ENCODE data around the gene ZACN.

ZACN gene

DNA sequence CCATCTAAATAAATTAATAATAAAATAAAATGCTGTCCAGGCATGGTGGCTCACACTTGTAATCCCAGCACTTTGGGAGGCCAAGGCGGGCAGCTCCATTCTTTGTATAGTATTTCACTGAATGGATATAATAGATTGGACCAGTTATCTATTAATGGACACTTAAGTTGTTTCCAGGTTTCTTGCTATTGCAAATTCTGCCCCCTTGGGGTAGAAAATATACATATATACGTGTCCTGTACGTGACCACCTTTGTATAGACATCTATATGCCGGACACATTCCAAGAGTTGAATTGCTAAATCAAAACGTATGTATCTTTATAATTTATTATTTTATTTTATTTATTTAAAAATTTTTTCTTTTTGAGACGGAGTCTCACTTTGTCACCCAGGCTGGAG lies 28.5 kb downstream of the ZACN start:
- TF ChIP-seq TAF1 (IDR thresholded peaks at IDR 0.05; ENCODE audit: borderline replicate concordance, insufficient read depth, low read length) = no peak
- TF ChIP-seq, protein P1, sequence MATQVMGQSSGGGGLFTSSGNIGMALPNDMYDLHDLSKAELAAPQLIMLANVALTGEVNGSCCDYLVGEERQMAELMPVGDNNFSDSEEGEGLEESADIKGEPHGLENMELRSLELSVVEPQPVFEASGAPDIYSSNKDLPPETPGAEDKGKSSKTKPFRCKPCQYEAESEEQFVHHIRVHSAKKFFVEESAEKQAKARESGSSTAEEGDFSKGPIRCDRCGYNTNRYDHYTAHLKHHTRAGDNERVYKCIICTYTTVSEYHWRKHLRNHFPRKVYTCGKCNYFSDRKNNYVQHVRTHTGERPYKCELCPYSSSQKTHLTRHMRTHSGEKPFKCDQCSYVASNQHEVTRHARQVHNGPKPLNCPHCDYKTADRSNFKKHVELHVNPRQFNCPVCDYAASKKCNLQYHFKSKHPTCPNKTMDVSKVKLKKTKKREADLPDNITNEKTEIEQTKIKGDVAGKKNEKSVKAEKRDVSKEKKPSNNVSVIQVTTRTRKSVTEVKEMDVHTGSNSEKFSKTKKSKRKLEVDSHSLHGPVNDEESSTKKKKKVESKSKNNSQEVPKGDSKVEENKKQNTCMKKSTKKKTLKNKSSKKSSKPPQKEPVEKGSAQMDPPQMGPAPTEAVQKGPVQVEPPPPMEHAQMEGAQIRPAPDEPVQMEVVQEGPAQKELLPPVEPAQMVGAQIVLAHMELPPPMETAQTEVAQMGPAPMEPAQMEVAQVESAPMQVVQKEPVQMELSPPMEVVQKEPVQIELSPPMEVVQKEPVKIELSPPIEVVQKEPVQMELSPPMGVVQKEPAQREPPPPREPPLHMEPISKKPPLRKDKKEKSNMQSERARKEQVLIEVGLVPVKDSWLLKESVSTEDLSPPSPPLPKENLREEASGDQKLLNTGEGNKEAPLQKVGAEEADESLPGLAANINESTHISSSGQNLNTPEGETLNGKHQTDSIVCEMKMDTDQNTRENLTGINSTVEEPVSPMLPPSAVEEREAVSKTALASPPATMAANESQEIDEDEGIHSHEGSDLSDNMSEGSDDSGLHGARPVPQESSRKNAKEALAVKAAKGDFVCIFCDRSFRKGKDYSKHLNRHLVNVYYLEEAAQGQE (IDR thresholded peaks at IDR 0.05; ENCODE audit: insufficient read depth in 1 of 2, low read depth in 2 of 2, low read length in 2 of 2) = no peak
- no peak for TF ChIP-seq FOXP2 (optimal IDR thresholded peaks at IDR 0.05; ENCODE audit: borderline replicate concordance, extremely low read depth, extremely low read length, insufficient read depth)
- TF ChIP-seq POLR2AphosphoS5 (IDR thresholded peaks at IDR 0.05; ENCODE audit: low read depth, low read length) = no peak
- no peak for TF ChIP-seq SIN3A (IDR thresholded peaks at IDR 0.05; ENCODE audit: borderline replicate concordance, insufficient read depth, low read length)

DNA sequence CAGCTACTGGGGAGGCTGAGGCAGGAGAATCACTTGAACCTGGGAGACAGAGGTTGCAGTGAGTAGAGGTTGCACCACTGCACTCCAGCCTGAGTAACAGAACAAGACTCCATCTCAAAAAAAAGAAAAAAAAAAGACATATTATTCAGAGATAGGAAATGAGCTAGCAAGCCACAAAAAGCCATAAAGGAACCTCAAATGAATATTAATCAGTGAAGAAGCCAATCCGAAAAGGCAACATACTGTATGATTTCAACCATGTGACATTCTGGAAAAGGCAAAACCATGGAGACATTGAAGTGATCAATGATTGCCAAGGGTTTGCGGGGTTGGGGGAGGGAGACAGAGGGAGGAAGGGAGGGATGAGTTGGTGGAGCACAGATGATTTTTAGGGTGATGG lies 33.0 kb downstream of the ZACN start:
- TF ChIP-seq, protein P1 (IDR thresholded peaks at IDR 0.05; ENCODE audit: insufficient read depth in 1 of 2, low read depth in 2 of 2, low read length in 2 of 2) = no peak
- TF ChIP-seq TAF1 (IDR thresholded peaks at IDR 0.05; ENCODE audit: borderline replicate concordance, insufficient read depth, low read length) (no peak), SIN3A (IDR thresholded peaks at IDR 0.05; ENCODE audit: borderline replicate concordance, insufficient read depth, low read length) (no peak), POLR2AphosphoS5 (IDR thresholded peaks at IDR 0.05; ENCODE audit: low read depth, low read length) (no peak), FOXP2 (optimal IDR thresholded peaks at IDR 0.05; ENCODE audit: borderline replicate concordance, extremely low read depth, extremely low read length, insufficient read depth) (no peak)

DNA sequence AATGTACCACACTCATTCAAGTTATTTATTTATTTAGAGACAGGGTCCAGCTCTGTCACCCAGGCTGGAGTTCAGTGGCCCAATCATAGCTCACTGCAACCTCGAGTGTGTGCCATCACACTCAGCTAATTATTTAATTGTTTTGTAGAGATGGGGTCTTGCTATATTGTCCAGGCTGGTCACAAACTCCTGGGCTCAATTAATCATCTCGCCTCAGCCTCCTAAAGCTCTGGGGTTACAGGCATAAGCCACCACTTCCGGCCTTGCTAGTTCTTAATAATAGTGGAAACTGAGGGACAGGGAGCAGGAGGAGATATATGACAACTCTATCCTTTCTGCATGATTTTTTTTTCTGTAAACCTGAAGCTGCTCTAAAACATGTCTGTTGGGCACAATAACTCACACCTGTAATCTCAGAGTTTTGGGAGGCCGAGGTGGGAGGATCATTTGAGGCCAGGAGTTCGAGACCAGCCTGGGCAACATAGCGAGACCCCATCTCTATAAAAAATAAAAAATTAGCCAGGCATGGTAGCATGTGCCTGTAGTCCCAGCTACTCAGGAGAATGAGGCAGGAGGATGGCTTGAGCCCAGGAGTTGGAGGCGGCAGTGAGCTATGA lies 36.3 kb downstream of the ZACN start:
- no peak for TF ChIP-seq FOXP2 (optimal IDR thresholded peaks at IDR 0.05; ENCODE audit: borderline replicate concordance, extremely low read depth, extremely low read length, insufficient read depth)
- TF ChIP-seq SIN3A (IDR thresholded peaks at IDR 0.05; ENCODE audit: borderline replicate concordance, insufficient read depth, low read length) = no peak
- TF ChIP-seq, protein P1 (IDR thresholded peaks at IDR 0.05; ENCODE audit: insufficient read depth in 1 of 2, low read depth in 2 of 2, low read length in 2 of 2) = no peak
- TF ChIP-seq POLR2AphosphoS5 (IDR thresholded peaks at IDR 0.05; ENCODE audit: low read depth, low read length) = no peak
- no peak for TF ChIP-seq TAF1 (IDR thresholded peaks at IDR 0.05; ENCODE audit: borderline replicate concordance, insufficient read depth, low read length)

DNA sequence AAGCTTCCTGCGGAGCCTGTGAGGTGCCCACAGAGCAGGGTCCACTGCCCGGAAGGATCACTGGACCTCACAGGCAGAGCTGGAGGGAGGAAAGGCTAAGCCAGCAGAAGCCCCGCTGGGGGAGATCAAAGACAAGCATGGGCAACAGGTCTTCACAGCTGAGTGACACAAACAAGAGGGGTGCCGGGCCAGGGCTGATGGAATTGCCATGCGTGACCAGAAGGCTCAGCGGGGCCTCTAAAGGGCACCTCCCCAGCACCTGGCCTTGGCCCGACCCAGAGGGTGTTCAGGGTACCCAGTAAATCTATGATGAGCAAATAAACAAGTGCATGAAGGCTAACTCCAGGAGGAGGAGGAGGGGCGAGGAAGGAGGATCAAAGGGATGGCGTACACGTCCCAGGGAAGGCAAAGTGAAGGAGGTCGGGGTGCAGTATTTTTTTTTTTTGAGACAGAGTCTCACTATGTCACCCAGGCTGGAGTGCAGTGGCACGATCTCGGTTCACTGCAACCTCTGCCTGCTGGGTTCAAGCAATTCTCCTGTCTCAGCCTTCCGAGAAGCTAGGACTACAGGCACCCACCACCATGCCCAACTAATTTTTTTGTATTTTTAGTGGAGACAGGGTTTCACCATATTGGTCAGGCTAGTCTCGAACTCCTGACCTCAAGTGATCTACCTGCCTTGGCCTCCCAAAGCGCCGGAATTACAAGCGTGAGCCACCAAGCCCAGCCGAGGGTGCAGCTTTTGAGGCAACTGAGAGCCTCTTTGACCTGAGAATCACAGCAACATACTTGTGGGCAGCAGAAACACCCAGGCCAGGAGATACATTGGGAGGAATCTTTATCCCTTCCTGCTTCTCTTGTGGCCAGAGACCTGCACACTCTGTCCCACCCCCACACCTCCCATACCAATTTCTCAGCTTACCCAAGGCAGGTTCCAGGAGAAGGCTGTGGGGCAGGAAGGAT lies 40.7 kb downstream of the ZACN start:
- TF ChIP-seq, protein P1 (IDR thresholded peaks at IDR 0.05; ENCODE audit: insufficient read depth in 1 of 2, low read depth in 2 of 2, low read length in 2 of 2) = no peak
- no peak for TF ChIP-seq POLR2AphosphoS5 (IDR thresholded peaks at IDR 0.05; ENCODE audit: low read depth, low read length)
- no peak for TF ChIP-seq FOXP2 (optimal IDR thresholded peaks at IDR 0.05; ENCODE audit: borderline replicate concordance, extremely low read depth, extremely low read length, insufficient read depth)
- TF ChIP-seq SIN3A (IDR thresholded peaks at IDR 0.05; ENCODE audit: borderline replicate concordance, insufficient read depth, low read length) = no peak
- no peak for TF ChIP-seq TAF1 (IDR thresholded peaks at IDR 0.05; ENCODE audit: borderline replicate concordance, insufficient read depth, low read length)
